ENCODE data around the gene HOXB2. TPM values are rescaled to one million over a fixed set of nuclear protein-coding genes. Genes with fewer than 3 reads are reported as not detected.

The HOXB2 gene
- total RNA-seq, 1 donor from 2014 or later, result 5.6 TPM

GRCh38 chr17:48571826-48572417, 27.0 kb upstream of the HOXB2 start:
- DNase-seq (no peak), ATAC-seq (no peak)
- Histone ChIP-seq H3K4me1 (peaks cover 25% of the 10 kb centered on the region), H3K27me3 (ENCODE audit: low read depth) (peaks cover 86% of the 10 kb centered on the region), H3K36me3 (no peaks in the 10 kb centered on the region), H3K9me3 (no peaks in the 10 kb centered on the region), H3K27ac (peak overlapping the region; percentile 92), H3K4me3 (peak overlapping the region; percentile 30)
- TF ChIP-seq, protein P1, sequence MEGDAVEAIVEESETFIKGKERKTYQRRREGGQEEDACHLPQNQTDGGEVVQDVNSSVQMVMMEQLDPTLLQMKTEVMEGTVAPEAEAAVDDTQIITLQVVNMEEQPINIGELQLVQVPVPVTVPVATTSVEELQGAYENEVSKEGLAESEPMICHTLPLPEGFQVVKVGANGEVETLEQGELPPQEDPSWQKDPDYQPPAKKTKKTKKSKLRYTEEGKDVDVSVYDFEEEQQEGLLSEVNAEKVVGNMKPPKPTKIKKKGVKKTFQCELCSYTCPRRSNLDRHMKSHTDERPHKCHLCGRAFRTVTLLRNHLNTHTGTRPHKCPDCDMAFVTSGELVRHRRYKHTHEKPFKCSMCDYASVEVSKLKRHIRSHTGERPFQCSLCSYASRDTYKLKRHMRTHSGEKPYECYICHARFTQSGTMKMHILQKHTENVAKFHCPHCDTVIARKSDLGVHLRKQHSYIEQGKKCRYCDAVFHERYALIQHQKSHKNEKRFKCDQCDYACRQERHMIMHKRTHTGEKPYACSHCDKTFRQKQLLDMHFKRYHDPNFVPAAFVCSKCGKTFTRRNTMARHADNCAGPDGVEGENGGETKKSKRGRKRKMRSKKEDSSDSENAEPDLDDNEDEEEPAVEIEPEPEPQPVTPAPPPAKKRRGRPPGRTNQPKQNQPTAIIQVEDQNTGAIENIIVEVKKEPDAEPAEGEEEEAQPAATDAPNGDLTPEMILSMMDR (IDR thresholded peaks at IDR 0.05), result no peak
- intact Hi-C loops (cut with DNase I), result no loop called here

GRCh38 chr17:48571024-48571818, 26.3 kb upstream of the HOXB2 start:
- DNase-seq (no peak), ATAC-seq (no peak)
- peak overlapping the region; percentile 34 for H3K4me3 ChIP-seq
- peaks cover 83% of the 10 kb centered on the region for H3K27me3 ChIP-seq (ENCODE audit: low read depth)
- H3K4me1 ChIP-seq, result peaks cover 27% of the 10 kb centered on the region
- H3K9me3 ChIP-seq, result no peaks in the 10 kb centered on the region
- peak overlapping the region; percentile 92 for H3K27ac ChIP-seq
- intact Hi-C loops (cut with DNase I), result no loop called here
- H3K36me3 ChIP-seq, result no peaks in the 10 kb centered on the region
- TF ChIP-seq, protein P1 (IDR thresholded peaks at IDR 0.05), result no peak

DNA sequence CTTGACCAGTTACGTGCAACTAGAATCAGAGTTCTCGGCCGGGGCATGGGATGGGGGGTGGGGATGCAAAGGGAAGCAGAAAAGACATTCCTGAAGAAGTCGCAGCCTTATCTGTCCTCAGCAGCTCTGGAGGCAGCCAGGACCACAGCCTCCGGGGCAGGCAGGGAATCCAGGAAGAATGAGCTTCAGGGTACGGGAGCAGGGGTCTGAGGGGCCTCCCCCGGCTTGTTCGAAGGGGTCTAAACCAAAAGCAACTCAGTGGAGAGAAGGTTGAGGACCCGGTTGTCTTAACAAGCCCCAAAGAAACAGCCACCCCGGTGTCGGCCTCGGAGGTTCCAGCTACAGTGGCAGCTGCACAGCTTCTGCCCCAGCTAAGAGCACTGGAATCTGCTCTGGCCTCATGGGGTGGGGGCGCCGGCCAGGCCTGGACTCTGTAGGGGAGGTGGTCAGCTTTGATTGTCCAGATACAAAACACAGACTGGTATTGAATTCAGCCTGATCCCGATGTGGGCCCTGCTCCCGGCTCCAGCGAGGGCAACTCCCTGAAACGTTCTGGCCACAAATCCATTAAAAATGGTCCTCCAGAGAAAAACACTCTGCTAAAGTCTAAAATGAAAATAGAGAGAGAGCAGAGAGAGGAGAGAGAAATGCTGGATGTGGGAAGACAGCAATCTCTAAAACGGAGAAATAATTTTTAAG, 25.6 kb upstream of the HOXB2 start:
- no peak for DNase-seq
- TF ChIP-seq, protein P1 (IDR thresholded peaks at IDR 0.05), result no peak
- intact Hi-C loops (cut with DNase I), result no loop called here
- H3K4me3 ChIP-seq, result peak overlapping the region; percentile 34
- peaks cover 27% of the 10 kb centered on the region for H3K4me1 ChIP-seq
- no peak for ATAC-seq
- no peaks in the 10 kb centered on the region for H3K36me3 ChIP-seq
- H3K9me3 ChIP-seq, result no peaks in the 10 kb centered on the region
- peaks cover 84% of the 10 kb centered on the region for H3K27me3 ChIP-seq (ENCODE audit: low read depth)
- peak overlapping the region; percentile 92 for H3K27ac ChIP-seq

DNA sequence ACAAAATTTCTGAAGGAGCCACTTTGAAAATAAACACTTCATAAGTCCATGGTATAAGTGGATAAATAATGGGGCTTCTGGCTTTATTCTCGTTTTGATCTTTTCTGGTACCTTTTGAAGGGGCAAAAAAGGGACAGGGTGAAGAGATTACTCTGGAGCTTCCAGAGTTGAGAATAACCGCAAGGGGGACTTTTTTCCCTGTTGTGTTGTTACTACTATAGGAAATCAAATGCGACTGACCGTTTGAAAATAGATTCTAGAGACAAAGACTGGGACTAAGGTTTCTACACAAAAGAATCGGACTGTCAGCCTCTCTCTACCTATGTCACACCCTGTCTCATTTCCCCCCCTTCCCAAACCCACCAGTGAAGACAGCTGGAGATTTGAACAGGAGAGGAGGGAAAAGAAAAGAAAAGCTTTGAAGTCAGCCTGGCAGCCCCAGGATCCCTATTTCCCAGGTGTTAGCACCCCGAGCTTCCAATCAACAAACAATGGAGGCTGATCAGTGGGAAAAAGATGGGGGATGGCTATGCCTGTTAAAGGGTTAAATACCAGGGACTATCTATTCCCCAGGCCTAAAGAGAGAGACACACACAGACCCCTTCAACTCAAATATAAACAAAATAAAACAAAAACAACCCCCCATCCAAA, 24.9 kb upstream of the HOXB2 start:
- no peak for ATAC-seq
- H3K27me3 ChIP-seq (ENCODE audit: low read depth), result peaks cover 84% of the 10 kb centered on the region
- H3K4me1 ChIP-seq, result peaks cover 31% of the 10 kb centered on the region
- H3K36me3 ChIP-seq, result no peaks in the 10 kb centered on the region
- peak overlapping the region; percentile 92 for H3K27ac ChIP-seq
- intact Hi-C loops (cut with DNase I), result no loop called here
- peak overlapping the region; percentile 34 for H3K4me3 ChIP-seq
- TF ChIP-seq, protein P1 (IDR thresholded peaks at IDR 0.05), result no peak
- no peak for DNase-seq
- H3K9me3 ChIP-seq, result no peaks in the 10 kb centered on the region

GRCh38 chr17:48569240-48569582, 24.3 kb upstream of the HOXB2 start:
- Histone ChIP-seq H3K4me1 (peaks cover 31% of the 10 kb centered on the region), H3K27ac (peak overlapping the region; percentile 92), H3K36me3 (no peaks in the 10 kb centered on the region), H3K9me3 (no peaks in the 10 kb centered on the region), H3K27me3 (ENCODE audit: low read depth) (peaks cover 83% of the 10 kb centered on the region), H3K4me3 (peak overlapping the region; percentile 13)
- no peak for ATAC-seq
- no peak for DNase-seq
- intact Hi-C loops (cut with DNase I), result no loop called here
- TF ChIP-seq, protein P1 (IDR thresholded peaks at IDR 0.05), result no peak

Measured in lower lobe of right lung (tissue), 2 donors.